HepG2 (cell line): ENCODE results near the gene CPE. TPM values are rescaled to one million over a fixed set of nuclear protein-coding genes. Genes with fewer than 3 reads are reported as not detected.
A peak's percentile ranks its signal among the peaks of the same experiment; 100 is the strongest.

Experiments
- ARID5B ChIP-seq: IDR thresholded peaks from 2 replicates; pipeline ENCODE4 v1.4.0; 2020; ENCODE audit warnings: mild to moderate bottlenecking, missing genetic modification reagents
- JARID2 ChIP-seq: sonication (generic); formaldehyde crosslinking; IDR thresholded peaks from 2 replicates; pipeline ENCODE4 v1.8.1; 2023; ENCODE audit warnings: missing genetic modification reagents, inconsistent platforms; ENCODE audit not compliant: insufficient replicate concordance
- KDM6A ChIP-seq: IDR thresholded peaks from 2 replicates; pipeline ENCODE4 v1.6.1; 2016; ENCODE audit warnings: low read depth
- MAZ ChIP-seq, 2 experiments: sonication (generic) in 1 of 2; formaldehyde crosslinking in 1 of 2; IDR thresholded peaks; 2 replicates each; pipeline versions ENCODE4 v1.5.0 to v1.6.1; 2012 to 2020; ENCODE audit warnings: low read depth in 2 of 2, mild to moderate bottlenecking in 2 of 2, borderline replicate concordance in 1 of 2, improper control_type of control experiment in 1 of 2, low read length in 1 of 2, missing genetic modification reagents in 1 of 2, moderate library complexity in 1 of 2
- MBNL3 ChIP-seq: fragments of 250-450 bp; sonication (Bioruptor Pico); conservative IDR thresholded peaks from 2 replicates; pipeline ENCODE4 v1.8.0; 2022; ENCODE audit warnings: mild to moderate bottlenecking, inconsistent platforms
- MEF2D ChIP-seq: sonication (generic); formaldehyde crosslinking; IDR thresholded peaks from 2 replicates; pipeline ENCODE4 v1.5.1; 2020; ENCODE audit warnings: mild to moderate bottlenecking, missing genetic modification reagents
- POGK ChIP-seq: sonication (generic); formaldehyde crosslinking; conservative IDR thresholded peaks from 2 replicates; pipeline ENCODE4 v1.8.0; 2022; ENCODE audit warnings: mild to moderate bottlenecking, moderate library complexity, missing genetic modification reagents
- SAP130 ChIP-seq: IDR thresholded peaks from 2 replicates; pipeline ENCODE4 v1.6.1; 2016; ENCODE audit warnings: low read depth
- SMARCC2 ChIP-seq: fragments of 450-650 bp; IDR thresholded peaks from 2 replicates; pipeline ENCODE4 v1.6.1; 2017; ENCODE audit warnings: antibody characterized with exemption, mild to moderate bottlenecking
- TAF1 ChIP-seq: sonication (generic); formaldehyde crosslinking; IDR thresholded peaks from 2 replicates; pipeline ENCODE4 v1.4.0; 2020; ENCODE audit warnings: missing genetic modification reagents
- ZFP91 ChIP-seq: sonication (generic); formaldehyde crosslinking; IDR thresholded peaks from 2 replicates; pipeline ENCODE4 v1.9.0; 2022; ENCODE audit warnings: missing genetic modification reagents, mild to moderate bottlenecking, borderline replicate concordance
- ZNF547 ChIP-seq: sonication (generic); formaldehyde crosslinking; IDR thresholded peaks from 2 replicates; pipeline ENCODE4 v1.5.1; 2020; ENCODE audit warnings: mild to moderate bottlenecking, missing genetic modification reagents
- ZNF564 ChIP-seq: sonication (generic); formaldehyde crosslinking; IDR thresholded peaks from 2 replicates; pipeline ENCODE4 v1.8.1; 2023; ENCODE audit warnings: mild to moderate bottlenecking, missing genetic modification reagents
- ZNF770 ChIP-seq: sonication (generic); formaldehyde crosslinking; IDR thresholded peaks from 2 replicates; pipeline ENCODE4 v1.5.0; 2020; ENCODE audit warnings: mild to moderate bottlenecking, missing genetic modification reagents
- ZZZ3 ChIP-seq: sonication (generic); formaldehyde crosslinking; IDR thresholded peaks from 2 replicates; pipeline ENCODE4 v1.4.0; 2020; ENCODE audit warnings: missing genetic modification reagents, mild to moderate bottlenecking, borderline replicate concordance
- polyA plus RNA-seq, 8 experiments: library from polyadenylated mRNA; depleted of rRNA in 3 of 8; stranded (reverse) in 7 of 8; unstranded in 1 of 8; fragments of >200 nt; fragmentation: Illumina TruSeq in 4 of 8; extraction: Trizol in 4 of 8; gene quantifications; 2 replicates each; pipeline versions ENCODE4 v1.2.1 to v1.2.3, GENCODE V29; 2011 to 2016; ENCODE audit warnings: low read depth in 4 of 8, missing spikeins in 1 of 8, mixed read lengths in 1 of 8; ENCODE audit not compliant: insufficient read depth in 1 of 8
- total RNA-seq, 5 experiments: library from RNA; depleted of rRNA; stranded (reverse); fragments of >200 nt; fragmentation: Illumina TruSeq; extraction: Trizol; gene quantifications; 2 replicates each; pipeline ENCODE4 v1.2.3, GENCODE V29; 2016; ENCODE audit warnings: low read depth in 1 of 5
- TF ChIP-seq, protein P1 (sequence below): sonication (generic); formaldehyde crosslinking; IDR thresholded peaks from 2 replicates; pipeline ENCODE4 v1.4.0; 2020; ENCODE audit warnings: missing genetic modification reagents, low read depth, mild to moderate bottlenecking, borderline replicate concordance
- TF ChIP-seq, protein P2 (sequence below): sonication (generic); formaldehyde crosslinking; conservative IDR thresholded peaks from 2 replicates; pipeline ENCODE4 v1.4.0; 2020; ENCODE audit warnings: missing genetic modification reagents

The CPE gene
- total and polyA plus RNA-seq, 2 of the 13 experiments (the other 11 are each of a cell fraction or from before 2014, with no cell fraction given) = 268 to 852 TPM

- 0 out of 2 replicates have a peak, but pooled peaks have one; percentile 36 for TF ChIP-seq ZNF770 (CRISPR knock-in tag)
- TF ChIP-seq JARID2 (CRISPR knock-in tag) = no peak
- no peak for TF ChIP-seq ZNF564 (CRISPR knock-in tag)
- no peak for TF ChIP-seq MAZ (IDR thresholded peaks at IDR 0.05; ENCODE audit: borderline replicate concordance, low read depth, low read length)
- peak; percentile 58; the same call in 1 of the 2 replicates for TF ChIP-seq MAZ (CRISPR knock-in tag; IDR thresholded peaks at IDR 0.05; ENCODE audit: low read depth)
- TF ChIP-seq, protein P1, sequence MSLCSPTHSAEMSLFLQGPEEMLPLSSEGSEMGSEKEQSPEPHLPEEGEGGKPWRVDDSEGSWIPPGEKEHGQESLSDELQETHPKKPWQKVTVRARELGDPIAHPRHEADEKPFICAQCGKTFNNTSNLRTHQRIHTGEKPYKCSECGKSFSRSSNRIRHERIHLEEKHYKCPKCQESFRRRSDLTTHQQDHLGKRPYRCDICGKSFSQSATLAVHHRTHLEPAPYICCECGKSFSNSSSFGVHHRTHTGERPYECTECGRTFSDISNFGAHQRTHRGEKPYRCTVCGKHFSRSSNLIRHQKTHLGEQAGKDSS (CRISPR knock-in tag) = no peak
- peak; percentile 77 for TF ChIP-seq KDM6A (CRISPR knock-in tag)
- peak; percentile 51; the same call in 1 of the 2 replicates for TF ChIP-seq POGK
- TF ChIP-seq SAP130 (CRISPR knock-in tag) = peak; percentile 77
- TF ChIP-seq TAF1 = no peak
- TF ChIP-seq MEF2D (CRISPR knock-in tag) = peak; percentile 85
- TF ChIP-seq ZFP91 (CRISPR knock-in tag) = no peak; the same call in 1 of the 2 replicates
- TF ChIP-seq, protein P2, sequence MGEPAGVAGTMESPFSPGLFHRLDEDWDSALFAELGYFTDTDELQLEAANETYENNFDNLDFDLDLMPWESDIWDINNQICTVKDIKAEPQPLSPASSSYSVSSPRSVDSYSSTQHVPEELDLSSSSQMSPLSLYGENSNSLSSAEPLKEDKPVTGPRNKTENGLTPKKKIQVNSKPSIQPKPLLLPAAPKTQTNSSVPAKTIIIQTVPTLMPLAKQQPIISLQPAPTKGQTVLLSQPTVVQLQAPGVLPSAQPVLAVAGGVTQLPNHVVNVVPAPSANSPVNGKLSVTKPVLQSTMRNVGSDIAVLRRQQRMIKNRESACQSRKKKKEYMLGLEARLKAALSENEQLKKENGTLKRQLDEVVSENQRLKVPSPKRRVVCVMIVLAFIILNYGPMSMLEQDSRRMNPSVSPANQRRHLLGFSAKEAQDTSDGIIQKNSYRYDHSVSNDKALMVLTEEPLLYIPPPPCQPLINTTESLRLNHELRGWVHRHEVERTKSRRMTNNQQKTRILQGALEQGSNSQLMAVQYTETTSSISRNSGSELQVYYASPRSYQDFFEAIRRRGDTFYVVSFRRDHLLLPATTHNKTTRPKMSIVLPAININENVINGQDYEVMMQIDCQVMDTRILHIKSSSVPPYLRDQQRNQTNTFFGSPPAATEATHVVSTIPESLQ = no peak
- TF ChIP-seq SMARCC2 = no peak
- peak; percentile 98 for TF ChIP-seq ARID5B (CRISPR knock-in tag)
- no peak for TF ChIP-seq ZZZ3 (CRISPR knock-in tag)
- TF ChIP-seq ZNF547 (CRISPR knock-in tag) = no peak
- TF ChIP-seq MBNL3 (CRISPR knock-in tag) = no peak
These were observed 9.3 kb upstream of the CPE start (continued) for GRCh38 chr4:165369522-165369921.
